Activated naive CD4-positive, alpha-beta T cell treated with anti-CD3 and anti-CD28 coated beads, Interleukin-2, amount 10 ng/mL, durations not matched to agents 5 hours and 36 hours (primary cell): ENCODE data around the gene ALMS1. TPM values are rescaled to one million over a fixed set of nuclear protein-coding genes. Genes with fewer than 3 reads are reported as not detected.

Experiments
- total RNA-seq, 2 experiments: library from RNA; stranded (reverse); gene quantifications; one replicate each; pipeline ENCODE4 v1.2.3, GENCODE V29; 2021

ALMS1 gene
- 10 to 100 TPM; 21.8 to 27.2 TPM for total RNA-seq

DNA sequence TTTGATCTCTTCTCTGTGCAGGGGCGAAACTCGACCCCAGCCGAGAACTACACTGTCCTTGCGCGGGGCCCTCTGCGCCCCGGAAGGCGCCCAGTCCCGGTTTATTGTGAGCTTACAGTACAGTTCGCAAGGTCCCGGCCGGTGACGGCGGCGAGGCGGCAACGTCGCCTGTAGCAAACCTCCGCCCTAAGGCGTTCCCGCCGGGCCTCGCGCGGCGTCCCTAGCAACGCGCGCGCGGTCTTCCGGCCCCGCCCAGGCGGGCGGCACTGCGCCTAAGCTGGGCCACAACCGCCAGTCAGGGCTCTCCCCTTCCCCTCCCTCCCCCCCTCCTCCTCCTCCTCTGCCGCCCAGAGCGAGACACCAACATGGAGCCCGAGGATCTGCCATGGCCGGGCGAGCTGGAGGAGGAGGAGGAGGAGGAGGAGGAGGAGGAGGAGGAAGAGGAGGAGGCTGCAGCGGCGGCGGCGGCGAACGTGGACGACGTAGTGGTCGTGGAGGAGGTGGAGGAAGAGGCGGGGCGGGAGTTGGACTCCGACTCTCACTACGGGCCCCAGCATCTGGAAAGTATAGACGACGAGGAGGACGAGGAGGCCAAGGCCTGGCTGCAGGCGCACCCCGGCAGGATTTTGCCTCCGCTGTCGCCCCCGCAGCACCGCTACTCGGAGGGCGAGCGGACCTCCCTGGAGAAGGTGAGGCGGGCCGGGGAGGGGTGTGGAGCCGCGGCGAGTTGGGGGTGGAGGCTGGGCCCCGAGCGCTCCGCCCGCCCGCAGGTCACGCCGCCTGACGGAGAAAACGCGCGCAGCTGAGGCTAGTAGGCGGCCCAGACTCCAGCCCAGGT, at the start of gene ALMS1:
Gene ALMS1 (plus strand): TSS at position 333 of the 838 bp plus-strand sequence. CDS start 33 bp downstream, at position 366.

DNA sequence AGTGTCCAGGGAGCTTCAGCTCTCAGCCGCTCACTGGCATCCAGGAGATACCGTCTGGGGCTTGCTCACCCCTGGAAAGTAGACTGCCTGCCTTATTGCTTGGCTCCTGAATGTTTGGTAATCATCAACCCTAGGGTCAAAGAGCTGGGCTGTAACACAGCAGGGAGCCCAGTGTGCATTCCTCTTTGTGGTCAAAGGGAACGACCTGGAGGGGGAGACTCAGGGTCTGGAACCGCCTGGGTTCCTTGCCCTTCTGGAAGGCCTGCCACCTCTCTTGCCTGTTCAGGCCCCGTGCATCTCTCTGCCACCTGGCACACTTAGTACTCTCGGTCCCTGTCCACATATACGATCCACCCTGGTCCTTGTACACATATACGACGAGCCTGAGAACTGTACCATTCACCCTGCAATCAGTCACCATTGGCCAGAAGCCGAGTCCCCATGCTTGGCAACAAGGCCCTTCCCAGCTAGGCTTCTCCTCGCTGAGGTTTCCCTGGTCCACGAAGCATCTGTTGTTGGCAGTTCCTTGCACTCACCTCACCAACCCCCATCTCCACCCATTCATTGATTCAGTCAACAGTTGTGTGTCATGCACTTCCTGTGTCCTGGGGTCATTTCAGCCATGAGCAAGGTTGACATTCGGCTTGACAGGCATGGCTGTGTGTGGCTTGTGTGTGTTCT, 256.8 kb downstream of the ALMS1 start, which contains the start of gene NAT8:
Gene NAT8 (minus strand): TSS at position 85 of the 681 bp plus-strand sequence. CDS start 794 bp downstream, outside the sequence.

Other genes starting within 250 kb of the ALMS1 start
- gene NOTO, start 183.3 kb upstream of the ALMS1 start, total RNA-seq: not detected
- 10 to 100 TPM; 14.2 to 15.2 TPM for gene SMYD5, start 171.6 kb upstream of the ALMS1 start, total RNA-seq
- 10 to 100 TPM; 11.5 to 12.7 TPM for gene PRADC1, start 152.6 kb upstream of the ALMS1 start, total RNA-seq
- 100 to 1,000 TPM; 222 to 232 TPM for gene CCT7, start 151.5 kb upstream of the ALMS1 start, total RNA-seq
- 10 to 100 TPM; 16.4 to 16.6 TPM for gene FBXO41, start 101.4 kb upstream of the ALMS1 start, total RNA-seq
- gene EGR4, start 92.3 kb upstream of the ALMS1 start, total RNA-seq: under 1 TPM in 1 of 2 experiments, not detected in 1; 0.10 TPM